ENCODE results near the gene RAET1L.
"Not testable (repeated sequence)": the region's sequence is repeated elsewhere in the genome, so short reads cannot be mapped to it uniquely, and the experiment has no call there.

Gene RAET1L

DNA sequence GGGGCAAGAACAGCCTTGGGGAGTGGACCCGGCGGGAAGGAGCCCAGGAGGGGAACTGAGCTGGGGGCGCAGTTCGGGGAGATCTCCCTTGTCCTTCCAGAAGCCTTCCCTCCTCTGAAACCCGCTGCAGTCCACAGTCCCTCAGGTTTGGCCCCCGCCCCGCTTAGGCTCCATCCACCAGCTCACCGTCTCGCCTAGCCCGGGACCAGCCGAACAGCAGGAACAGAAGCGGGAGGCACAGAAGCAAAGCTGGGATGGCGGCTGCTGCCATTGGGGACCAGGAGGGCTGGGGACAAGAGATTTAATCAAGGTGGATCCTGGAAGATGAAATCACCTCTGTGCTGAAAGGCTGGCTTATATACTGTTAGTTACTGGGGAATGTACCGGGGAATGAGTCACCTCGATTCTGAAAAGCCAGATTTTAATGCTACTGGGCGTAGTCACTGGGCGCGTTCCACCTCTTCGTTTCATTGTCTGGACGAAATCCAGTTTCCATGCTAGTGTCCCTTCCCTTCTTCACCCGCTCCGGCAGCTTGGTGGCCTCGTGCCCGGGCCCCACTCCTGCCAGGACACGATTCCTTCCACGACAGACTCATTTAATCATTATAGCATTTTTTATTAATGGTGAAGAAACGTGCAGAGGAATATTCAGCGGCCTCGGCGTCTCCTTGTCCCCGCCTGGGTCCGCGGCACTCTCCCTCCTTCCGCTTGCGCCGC is at the start of gene RAET1L:
Gene RAET1L, minus strand, starts transcription at position 332 of the 717 bp plus-strand sequence. Its CDS starts 61 bp downstream, at position 271.
- H3K36me3 ChIP-seq (ENCODE audit: control insufficient read depth, insufficient read depth, low read length) = no peaks in the 10 kb centered on the region
- H3K27me3 ChIP-seq (ENCODE audit: control insufficient read depth, insufficient read depth, low read length) = peaks cover 15% of the 10 kb centered on the region
- H3K4me3 ChIP-seq (ENCODE audit: low read length) = peak within 1 kb of the TSS; percentile 3
- peaks cover 2% of the 10 kb centered on the region for H3K4me1 ChIP-seq (ENCODE audit: control insufficient read depth, insufficient read depth, low read length)
- no peak within 1 kb of the TSS for H3K9ac ChIP-seq (ENCODE audit: low read length)
- H3K27ac ChIP-seq (ENCODE audit: low read depth, low read length) = no peak within 1 kb of the TSS

DNA sequence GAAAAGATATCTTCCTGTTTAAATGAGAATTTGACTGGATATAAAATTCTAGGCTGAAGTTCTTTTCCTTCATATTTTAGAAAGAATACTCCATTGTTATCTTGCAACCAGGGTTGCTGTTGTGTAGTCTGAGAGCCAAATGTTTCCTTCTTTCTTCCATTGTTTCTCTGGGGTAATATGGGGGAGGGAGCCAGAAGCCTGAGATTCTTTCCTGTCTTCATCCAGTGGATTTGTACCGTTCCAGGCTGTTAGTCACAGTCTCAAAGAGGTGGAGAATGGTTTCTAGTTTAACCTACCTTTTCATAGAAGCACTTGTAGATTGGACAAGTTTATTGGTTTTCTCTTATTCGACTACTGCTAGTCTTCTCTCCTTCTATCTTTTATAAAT is 49.7 kb upstream of the RAET1L start:
- Histone ChIP-seq H3K36me3 (ENCODE audit: control insufficient read depth, insufficient read depth, low read length) (no peaks in the 10 kb centered on the region), H3K4me3 (ENCODE audit: low read length) (no peak overlapping the region), H3K9ac (ENCODE audit: low read length) (no peak overlapping the region), H3K4me1 (ENCODE audit: control insufficient read depth, insufficient read depth, low read length) (no peaks in the 10 kb centered on the region), H3K27ac (ENCODE audit: low read depth, low read length) (no peak overlapping the region), H3K27me3 (ENCODE audit: control insufficient read depth, insufficient read depth, low read length) (no peaks in the 10 kb centered on the region)

GRCh38 chr6:150074396-150075033 is 49.2 kb upstream of the RAET1L start:
- not testable (repeated sequence) for H3K27ac ChIP-seq (ENCODE audit: low read depth, low read length)

DNA sequence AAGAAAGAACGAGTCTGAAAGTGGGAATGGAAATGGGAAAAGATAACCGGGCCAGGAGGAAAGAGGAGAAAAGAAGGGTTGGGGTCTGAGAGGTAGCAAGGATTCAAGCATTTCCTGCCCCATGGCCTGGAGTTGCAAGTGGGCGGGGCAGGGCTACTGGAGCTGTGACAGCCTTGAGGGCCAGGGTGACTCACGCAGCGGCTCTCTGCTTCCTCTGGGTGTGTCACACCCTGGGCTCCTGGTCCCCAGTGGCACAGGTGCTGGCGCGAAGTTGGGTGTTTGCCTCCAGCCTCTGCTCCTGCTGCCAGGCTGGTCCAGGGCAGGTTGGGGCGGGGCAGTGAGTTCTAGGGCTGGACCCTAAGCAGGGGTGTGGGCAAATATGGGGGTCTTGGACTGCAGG is 46.9 kb upstream of the RAET1L start:
- Histone ChIP-seq H3K4me3 (ENCODE audit: low read length) (no peak overlapping the region), H3K9ac (ENCODE audit: low read length) (no peak overlapping the region), H3K4me1 (ENCODE audit: control insufficient read depth, insufficient read depth, low read length) (no peaks in the 10 kb centered on the region), H3K36me3 (ENCODE audit: control insufficient read depth, insufficient read depth, low read length) (no peaks in the 10 kb centered on the region), H3K27ac (ENCODE audit: low read depth, low read length) (no peak overlapping the region), H3K27me3 (ENCODE audit: control insufficient read depth, insufficient read depth, low read length) (no peaks in the 10 kb centered on the region)

More at GRCh38 chr6:150074396-150075033, 49.2 kb upstream of the RAET1L start:
- not testable (repeated sequence) for H3K27me3 ChIP-seq (ENCODE audit: control insufficient read depth, insufficient read depth, low read length); H3K4me1 ChIP-seq (ENCODE audit: control insufficient read depth, insufficient read depth, low read length); H3K4me3 ChIP-seq (ENCODE audit: low read length); H3K36me3 ChIP-seq (ENCODE audit: control insufficient read depth, insufficient read depth, low read length); H3K9ac ChIP-seq (ENCODE audit: low read length)

- Histone ChIP-seq H3K27ac (ENCODE audit: low read depth, low read length) (no peak overlapping the region), H3K36me3 (ENCODE audit: control insufficient read depth, insufficient read depth, low read length) (no peaks in the 10 kb centered on the region), H3K4me1 (ENCODE audit: control insufficient read depth, insufficient read depth, low read length) (no peaks in the 10 kb centered on the region), H3K4me3 (ENCODE audit: low read length) (no peak overlapping the region), H3K27me3 (ENCODE audit: control insufficient read depth, insufficient read depth, low read length) (peaks cover 2% of the 10 kb centered on the region), H3K9ac (ENCODE audit: low read length) (no peak overlapping the region)
Measured at GRCh38 chr6:150070236-150070818, 45.0 kb upstream of the RAET1L start.

DNA sequence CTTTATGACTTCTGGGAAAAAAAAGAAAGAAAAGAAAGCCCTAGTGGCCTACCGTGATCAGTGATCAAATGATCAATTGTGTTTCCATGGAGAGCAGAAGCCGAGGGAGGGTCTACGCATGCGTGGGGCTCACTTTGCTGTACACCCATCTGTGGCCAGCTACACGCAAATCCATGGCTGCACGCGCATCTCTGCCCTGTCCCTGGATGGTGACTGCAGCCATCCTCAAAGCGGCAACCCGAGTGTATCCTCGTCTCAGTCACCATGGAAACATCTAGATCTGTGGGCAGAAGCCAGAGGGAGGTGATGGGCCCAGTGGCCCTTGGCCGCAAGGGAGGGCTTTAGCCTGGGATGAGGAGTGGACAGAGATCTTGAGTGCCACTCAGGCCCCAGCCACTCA is 44.4 kb upstream of the RAET1L start:
- H3K27me3 ChIP-seq (ENCODE audit: control insufficient read depth, insufficient read depth, low read length) = peaks cover 2% of the 10 kb centered on the region

DNA sequence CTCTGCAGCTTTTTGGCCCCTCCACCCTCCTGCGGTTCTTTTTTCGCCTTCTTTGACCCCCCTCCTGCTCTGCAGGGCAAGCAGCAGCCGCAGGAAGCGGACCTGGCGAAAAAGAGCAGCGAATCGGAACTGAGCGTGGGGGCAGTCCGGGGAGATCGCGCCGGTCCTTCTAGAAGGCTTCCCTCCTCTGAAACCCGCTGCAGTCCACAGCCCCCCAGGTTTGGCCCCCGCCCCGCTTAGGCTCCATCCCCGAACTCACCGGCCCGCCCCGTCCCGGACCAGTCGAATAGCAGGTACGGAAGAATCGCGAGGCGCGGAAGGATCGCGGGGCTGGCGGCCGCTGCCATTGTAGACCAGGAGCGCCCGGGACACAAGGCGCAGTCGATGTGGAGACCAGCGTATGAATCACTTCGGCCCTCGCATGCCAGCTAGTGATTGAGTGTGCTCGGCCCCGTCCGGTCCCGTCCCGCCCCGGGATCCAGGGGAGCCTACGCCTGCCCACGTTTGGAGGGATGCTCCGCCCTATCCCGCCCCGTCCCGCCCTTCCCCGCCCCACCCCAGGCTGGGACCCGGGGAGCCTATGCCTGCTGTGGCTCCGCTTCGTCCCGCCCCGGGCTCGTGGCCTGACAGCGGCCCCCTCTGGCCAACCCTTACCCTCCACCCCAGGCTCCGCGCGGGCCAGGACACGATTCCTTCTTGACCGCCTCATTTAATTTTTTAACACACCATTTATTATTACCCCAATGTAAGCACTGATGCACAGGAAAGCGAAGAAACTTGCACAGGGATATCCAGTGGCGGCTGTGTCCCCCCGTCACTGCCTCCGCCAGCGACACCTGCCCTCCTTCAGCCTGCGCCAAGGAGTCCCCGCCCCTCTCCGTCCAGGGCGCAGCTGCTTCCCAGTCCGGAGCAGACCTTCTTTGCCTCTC is 43.7 kb upstream of the RAET1L start, which contains the start of gene ULBP3:
Gene ULBP3, minus strand, starts transcription at position 402 of the 929 bp plus-strand sequence. Its CDS starts 55 bp downstream, at position 347.
- H3K36me3 ChIP-seq (ENCODE audit: control insufficient read depth, insufficient read depth, low read length) = no peaks in the 10 kb centered on the region
- H3K4me1 ChIP-seq (ENCODE audit: control insufficient read depth, insufficient read depth, low read length) = no peaks in the 10 kb centered on the region
- H3K27me3 ChIP-seq (ENCODE audit: control insufficient read depth, insufficient read depth, low read length) = peaks cover 2% of the 10 kb centered on the region
- peak within 1 kb of the TSS; percentile 63 for H3K4me3 ChIP-seq (ENCODE audit: low read length)
- H3K27ac ChIP-seq (ENCODE audit: low read depth, low read length) = no peak within 1 kb of the TSS
- H3K9ac ChIP-seq (ENCODE audit: low read length) = no peak within 1 kb of the TSS

More for the DNA sequence above, 44.4 kb upstream of the RAET1L start:
- H3K9ac ChIP-seq (ENCODE audit: low read length) = no peak overlapping the region
- no peaks in the 10 kb centered on the region for H3K4me1 ChIP-seq (ENCODE audit: control insufficient read depth, insufficient read depth, low read length)
- no peaks in the 10 kb centered on the region for H3K36me3 ChIP-seq (ENCODE audit: control insufficient read depth, insufficient read depth, low read length)
- H3K4me3 ChIP-seq (ENCODE audit: low read length) = no peak overlapping the region
- H3K27ac ChIP-seq (ENCODE audit: low read depth, low read length) = no peak overlapping the region

- peaks cover 2% of the 10 kb centered on the region for H3K27me3 ChIP-seq (ENCODE audit: control insufficient read depth, insufficient read depth, low read length)
Measured at GRCh38 chr6:150068151-150068550, 42.8 kb upstream of the RAET1L start.

DNA sequence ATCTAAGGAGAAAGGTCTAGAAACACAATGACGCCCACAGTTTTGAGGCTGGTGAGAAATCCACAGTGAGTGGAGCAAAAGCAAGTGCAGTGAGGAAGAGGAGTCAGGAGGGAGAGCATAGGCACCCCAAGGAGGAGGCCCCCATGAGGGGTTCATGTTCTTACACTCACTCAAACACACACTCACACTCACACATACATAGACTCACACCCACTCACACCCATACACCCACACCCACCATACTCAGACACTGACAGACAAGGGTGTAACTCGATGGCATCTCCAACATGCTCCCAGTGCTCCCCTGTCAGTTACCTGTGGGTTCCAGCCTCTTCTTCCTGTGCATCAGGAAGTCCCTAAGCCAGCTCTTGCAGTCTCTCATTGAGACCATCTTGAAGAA is 39.8 kb upstream of the RAET1L start:
- Histone ChIP-seq H3K36me3 (ENCODE audit: control insufficient read depth, insufficient read depth, low read length) (no peaks in the 10 kb centered on the region), H3K9ac (ENCODE audit: low read length) (no peak overlapping the region), H3K27me3 (ENCODE audit: control insufficient read depth, insufficient read depth, low read length) (peaks cover 2% of the 10 kb centered on the region)

More at GRCh38 chr6:150068151-150068550, 42.8 kb upstream of the RAET1L start:
- H3K36me3 ChIP-seq (ENCODE audit: control insufficient read depth, insufficient read depth, low read length) = no peaks in the 10 kb centered on the region
- H3K9ac ChIP-seq (ENCODE audit: low read length) = no peak overlapping the region
- H3K27ac ChIP-seq (ENCODE audit: low read depth, low read length) = no peak overlapping the region
- no peaks in the 10 kb centered on the region for H3K4me1 ChIP-seq (ENCODE audit: control insufficient read depth, insufficient read depth, low read length)
- peak overlapping the region; percentile 63 for H3K4me3 ChIP-seq (ENCODE audit: low read length)

DNA sequence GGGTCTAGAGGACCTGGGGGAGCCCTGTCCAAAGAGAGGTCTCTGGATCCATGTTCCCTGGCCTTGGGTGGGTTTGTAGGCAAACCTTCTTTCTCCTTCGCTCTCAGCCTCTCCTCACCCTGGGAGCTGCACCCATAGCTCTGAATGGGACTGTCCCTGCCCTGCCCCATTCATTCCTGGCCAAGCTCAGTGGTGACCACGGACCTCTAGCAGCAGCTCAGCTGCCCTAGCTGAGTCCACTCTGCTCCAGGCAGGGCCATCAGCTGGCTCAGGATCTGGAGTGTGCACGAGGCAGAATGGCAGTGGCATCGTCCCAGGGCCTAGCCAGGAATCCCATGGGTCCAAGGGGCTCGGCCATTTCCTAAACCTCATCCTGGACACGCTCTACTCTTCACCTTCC is 38.3 kb upstream of the RAET1L start:
- Histone ChIP-seq H3K4me3 (ENCODE audit: low read length) (no peak overlapping the region), H3K9ac (ENCODE audit: low read length) (no peak overlapping the region), H3K27ac (ENCODE audit: low read depth, low read length) (no peak overlapping the region), H3K27me3 (ENCODE audit: control insufficient read depth, insufficient read depth, low read length) (peaks cover 2% of the 10 kb centered on the region), H3K36me3 (ENCODE audit: control insufficient read depth, insufficient read depth, low read length) (no peaks in the 10 kb centered on the region), H3K4me1 (ENCODE audit: control insufficient read depth, insufficient read depth, low read length) (no peaks in the 10 kb centered on the region)

More for the DNA sequence above, 39.8 kb upstream of the RAET1L start:
- Histone ChIP-seq H3K4me3 (ENCODE audit: low read length) (no peak overlapping the region), H3K4me1 (ENCODE audit: control insufficient read depth, insufficient read depth, low read length) (no peaks in the 10 kb centered on the region), H3K27ac (ENCODE audit: low read depth, low read length) (no peak overlapping the region)

DNA sequence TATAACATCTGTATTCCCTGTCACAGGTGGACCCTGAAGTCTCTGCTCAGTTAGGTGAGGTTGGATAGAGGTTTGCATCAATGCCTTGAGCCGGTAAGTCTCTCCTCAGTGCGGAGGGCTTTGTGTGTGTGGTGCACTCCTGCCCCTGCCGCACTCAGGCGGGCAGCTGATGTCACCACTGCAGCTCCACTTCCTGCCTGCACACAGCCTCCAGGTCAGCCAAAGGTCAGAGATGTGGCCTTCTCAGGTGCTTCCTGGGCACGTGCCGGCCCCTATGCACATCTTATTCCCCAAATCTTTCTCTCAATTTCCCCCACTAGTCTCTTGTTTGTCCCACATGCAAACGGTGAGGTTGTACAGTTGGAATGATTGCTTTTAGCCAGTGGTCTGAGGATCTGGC is 34.6 kb upstream of the RAET1L start:
- H3K27ac ChIP-seq (ENCODE audit: low read depth, low read length); H3K4me1 ChIP-seq (ENCODE audit: control insufficient read depth, insufficient read depth, low read length); H3K27me3 ChIP-seq (ENCODE audit: control insufficient read depth, insufficient read depth, low read length); H3K9ac ChIP-seq (ENCODE audit: low read length); H3K36me3 ChIP-seq (ENCODE audit: control insufficient read depth, insufficient read depth, low read length); H3K4me3 ChIP-seq (ENCODE audit: low read length): not testable (repeated sequence)

- H3K4me1 ChIP-seq (ENCODE audit: control insufficient read depth, insufficient read depth, low read length) = no peaks in the 10 kb centered on the region
- no peaks in the 10 kb centered on the region for H3K36me3 ChIP-seq (ENCODE audit: control insufficient read depth, insufficient read depth, low read length)
- H3K27me3 ChIP-seq (ENCODE audit: control insufficient read depth, insufficient read depth, low read length) = peaks cover 2% of the 10 kb centered on the region
- H3K27ac ChIP-seq (ENCODE audit: low read depth, low read length) = no peak overlapping the region
- no peak overlapping the region for H3K9ac ChIP-seq (ENCODE audit: low read length)
- no peak overlapping the region for H3K4me3 ChIP-seq (ENCODE audit: low read length)
Measured at GRCh38 chr6:150058986-150059385, 33.7 kb upstream of the RAET1L start.
